WTC11 (cell line): Measurements from ENCODE around the gene FUT8.

ENCODE experiments used
- TF ChIP-seq, protein P1 (sequence below): sonication (generic); formaldehyde crosslinking; IDR thresholded peaks from 2 replicates; pipeline ENCODE4 v1.8.0; 2022; ENCODE audit warnings: mild to moderate bottlenecking, missing genetic modification reagents
- TF ChIP-seq, protein P2 (sequence below): sonication (generic); formaldehyde crosslinking; IDR thresholded peaks from 2 replicates; pipeline ENCODE4 v1.8.0; 2022; ENCODE audit warnings: mild to moderate bottlenecking, missing genetic modification reagents

DNA sequence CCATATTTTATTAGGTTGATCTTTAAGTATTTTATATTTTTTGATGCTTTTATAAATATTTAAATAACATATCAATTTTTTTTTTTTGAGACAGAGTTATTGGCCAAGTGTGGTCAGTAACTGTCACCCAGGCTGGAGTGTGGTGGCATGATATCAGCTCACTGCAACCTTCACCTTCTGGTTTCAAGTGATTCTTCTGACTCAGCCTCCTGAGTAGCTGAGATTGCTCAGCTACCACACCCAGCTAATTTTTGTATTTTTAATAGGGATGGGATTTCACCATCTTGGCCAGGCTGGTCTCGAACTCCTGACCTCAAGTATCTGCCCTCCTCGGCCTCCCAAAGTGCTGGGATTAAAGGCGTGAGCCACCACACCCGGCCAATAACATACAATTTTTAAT is 71.1 kb downstream of the FUT8 start:
- TF ChIP-seq, protein P1, sequence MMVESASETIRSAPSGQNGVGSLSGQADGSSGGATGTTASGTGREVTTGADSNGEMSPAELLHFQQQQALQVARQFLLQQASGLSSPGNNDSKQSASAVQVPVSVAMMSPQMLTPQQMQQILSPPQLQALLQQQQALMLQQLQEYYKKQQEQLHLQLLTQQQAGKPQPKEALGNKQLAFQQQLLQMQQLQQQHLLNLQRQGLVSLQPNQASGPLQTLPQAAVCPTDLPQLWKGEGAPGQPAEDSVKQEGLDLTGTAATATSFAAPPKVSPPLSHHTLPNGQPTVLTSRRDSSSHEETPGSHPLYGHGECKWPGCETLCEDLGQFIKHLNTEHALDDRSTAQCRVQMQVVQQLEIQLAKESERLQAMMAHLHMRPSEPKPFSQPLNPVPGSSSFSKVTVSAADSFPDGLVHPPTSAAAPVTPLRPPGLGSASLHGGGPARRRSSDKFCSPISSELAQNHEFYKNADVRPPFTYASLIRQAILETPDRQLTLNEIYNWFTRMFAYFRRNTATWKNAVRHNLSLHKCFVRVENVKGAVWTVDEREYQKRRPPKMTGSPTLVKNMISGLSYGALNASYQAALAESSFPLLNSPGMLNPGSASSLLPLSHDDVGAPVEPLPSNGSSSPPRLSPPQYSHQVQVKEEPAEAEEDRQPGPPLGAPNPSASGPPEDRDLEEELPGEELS = no peak
- TF ChIP-seq, protein P2, sequence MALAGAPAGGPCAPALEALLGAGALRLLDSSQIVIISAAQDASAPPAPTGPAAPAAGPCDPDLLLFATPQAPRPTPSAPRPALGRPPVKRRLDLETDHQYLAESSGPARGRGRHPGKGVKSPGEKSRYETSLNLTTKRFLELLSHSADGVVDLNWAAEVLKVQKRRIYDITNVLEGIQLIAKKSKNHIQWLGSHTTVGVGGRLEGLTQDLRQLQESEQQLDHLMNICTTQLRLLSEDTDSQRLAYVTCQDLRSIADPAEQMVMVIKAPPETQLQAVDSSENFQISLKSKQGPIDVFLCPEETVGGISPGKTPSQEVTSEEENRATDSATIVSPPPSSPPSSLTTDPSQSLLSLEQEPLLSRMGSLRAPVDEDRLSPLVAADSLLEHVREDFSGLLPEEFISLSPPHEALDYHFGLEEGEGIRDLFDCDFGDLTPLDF (CRISPR knock-in tag) = no peak
